Duodenal mucosa (tissue), 2 donors: Measurements from ENCODE around the gene SLC22A31.
A peak's percentile ranks its signal among the peaks of the same experiment; 100 is the strongest.
"Not testable (repeated sequence)": the region's sequence is repeated elsewhere in the genome, so short reads cannot be mapped to it uniquely, and the experiment has no call there.

Source experiments
- H3K27ac ChIP-seq: one replicate; pipeline ENCODE4 v1.7.0; 2013; ENCODE audit warnings: low read depth, low read length
- H3K27me3 ChIP-seq, 2 donors: one replicate each; pipeline ENCODE4 v1.7.0; 2013; ENCODE audit warnings: low read length in 2 of 2, control low read depth in 1 of 2; ENCODE audit not compliant: insufficient read depth in 2 of 2, control insufficient read depth in 1 of 2
- H3K36me3 ChIP-seq, 2 donors: one replicate each; pipeline ENCODE4 v1.7.0; 2013; ENCODE audit warnings: low read length in 2 of 2, control low read depth in 1 of 2; ENCODE audit not compliant: insufficient read depth in 2 of 2, control insufficient read depth in 1 of 2
- H3K4me1 ChIP-seq, 2 donors: one replicate each; pipeline ENCODE4 v1.7.0; 2013; ENCODE audit warnings: low read length in 2 of 2, control low read depth in 1 of 2; ENCODE audit not compliant: insufficient read depth in 2 of 2, control insufficient read depth in 1 of 2
- H3K4me3 ChIP-seq, 2 donors: one replicate each; pipeline ENCODE4 v1.7.0; 2013; ENCODE audit warnings: low read length in 2 of 2, low read depth in 1 of 2
- H3K9ac ChIP-seq, 2 donors: one replicate each; pipeline ENCODE4 v1.7.0; 2013; ENCODE audit warnings: low read length in 2 of 2, low read depth in 1 of 2
- H3K9me3 ChIP-seq, 2 donors: one replicate each; pipeline ENCODE4 v1.7.0; 2013; ENCODE audit warnings: low read length in 2 of 2, control low read depth in 1 of 2; ENCODE audit not compliant: control insufficient read depth in 1 of 2

The SLC22A31 gene

DNA sequence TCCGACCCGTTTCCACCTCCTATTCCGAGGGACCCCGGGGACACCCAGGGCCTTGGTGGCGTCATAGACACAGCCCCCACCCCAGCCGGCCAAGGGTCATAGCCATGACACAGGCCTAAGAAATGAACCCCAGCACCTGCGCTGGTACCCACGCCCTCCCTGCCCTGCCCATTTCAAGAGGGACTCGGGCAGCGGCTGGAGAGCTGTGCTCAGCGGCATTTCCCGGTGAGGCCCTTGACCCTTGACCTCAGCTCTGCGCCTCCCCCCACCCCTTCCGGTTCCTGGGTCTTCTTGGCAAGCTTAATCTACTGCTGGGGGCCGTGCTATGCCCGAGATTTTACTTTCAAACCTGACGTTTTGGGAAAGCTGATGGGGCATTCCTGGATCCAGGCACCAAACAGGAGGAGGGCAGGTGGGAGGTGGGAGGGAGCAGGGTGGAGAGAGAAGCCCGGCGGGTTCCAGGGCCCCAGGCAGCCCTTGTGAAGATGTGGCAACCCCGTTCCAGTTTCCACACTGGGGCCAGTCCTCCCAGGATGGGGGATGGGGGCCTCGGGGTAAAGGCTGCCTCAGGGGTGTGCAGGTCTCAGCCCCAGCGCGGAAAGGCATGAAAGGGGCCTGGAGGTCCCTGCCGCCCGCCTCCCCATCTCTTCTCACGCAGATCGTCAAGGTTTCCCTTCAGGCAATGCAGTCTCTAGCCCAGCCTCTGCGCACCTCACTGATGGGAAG is at the start of gene SLC22A31:
TSS of gene SLC22A31 (minus strand) at position 414 of the 726 bp plus-strand sequence. CDS start at position 378, 36 bp downstream.
- Histone ChIP-seq H3K4me3 (no peak within 1 kb of the TSS), H3K36me3 (no peaks in the 10 kb centered on the region), H3K9ac (no peak within 1 kb of the TSS), H3K27me3 (peaks cover 33 to 44% of the 10 kb centered on the region in 2 donors), H3K4me1 (peaks cover 9 to 14% of the 10 kb centered on the region in 2 donors), H3K27ac (no peak within 1 kb of the TSS), H3K9me3 (no peaks in the 10 kb centered on the region)

DNA sequence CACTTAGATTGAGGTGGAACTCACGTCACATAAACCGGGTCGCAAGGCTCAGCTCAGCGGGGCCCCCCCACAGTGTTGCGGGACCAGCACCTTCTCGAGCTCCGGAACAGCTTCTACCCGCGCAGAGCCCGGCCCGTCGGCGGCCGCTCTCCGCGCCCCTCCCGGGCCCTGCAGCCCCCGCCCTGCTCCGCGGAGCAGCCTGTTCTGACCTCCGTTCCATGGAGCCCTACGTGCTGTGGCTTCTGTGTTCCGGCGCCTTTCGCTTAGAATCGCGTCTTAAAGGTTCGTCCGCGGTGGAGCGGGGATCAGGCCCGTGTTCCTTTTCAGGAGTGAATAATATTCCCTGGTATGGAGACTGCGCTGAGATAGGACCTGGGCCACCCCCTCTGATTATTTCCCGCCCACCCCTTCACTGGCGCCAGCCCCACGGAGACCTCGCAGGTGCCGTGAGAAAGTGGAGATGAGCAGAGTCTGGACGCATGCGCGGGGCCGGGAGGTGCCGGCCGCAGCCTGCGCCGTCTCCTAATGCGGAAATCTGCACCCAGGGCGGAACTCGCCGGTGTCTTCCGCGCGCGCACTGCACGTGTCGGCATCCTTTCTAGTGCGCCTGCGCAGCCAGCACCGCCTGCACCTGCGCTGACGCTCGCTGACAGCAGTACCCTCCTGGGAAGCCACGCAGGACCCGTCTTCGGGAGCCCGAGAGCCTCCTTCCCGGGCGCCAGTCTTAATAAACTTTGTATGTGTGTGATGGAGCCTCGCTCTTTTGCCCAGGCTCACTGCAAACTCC is 48.1 kb upstream of the SLC22A31 start:
- Histone ChIP-seq H3K27ac (no peak overlapping the region), H3K4me1 (peaks cover 0 to 4% of the 10 kb centered on the region in 2 donors), H3K9ac (no peak overlapping the region), H3K9me3 (no peaks in the 10 kb centered on the region), H3K4me3 (peak overlapping the region in 1 of 2 donors; percentile 55), H3K36me3 (no peaks in the 10 kb centered on the region), H3K27me3 (no peaks in the 10 kb centered on the region)

DNA sequence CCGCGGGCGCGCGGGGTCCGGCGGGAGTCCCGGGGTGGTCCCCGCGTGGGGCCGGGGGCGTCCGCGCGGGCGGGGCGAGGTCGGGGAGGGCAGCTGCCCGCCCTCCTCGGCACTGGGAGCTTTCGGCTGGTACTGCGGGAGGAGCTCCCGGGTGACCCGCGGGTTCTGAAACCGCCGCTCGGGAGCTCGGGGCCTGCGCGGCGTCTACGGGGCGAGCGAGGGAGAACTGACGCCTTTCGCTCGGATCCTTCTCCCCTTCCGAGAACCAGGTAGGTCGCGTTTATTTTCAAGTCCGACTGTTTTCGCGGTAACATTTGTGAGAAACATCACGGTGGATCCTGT is 47.4 kb upstream of the SLC22A31 start:
- H3K4me3 ChIP-seq, result peak overlapping the region; percentile 35 to 55
- not testable (repeated sequence) for H3K4me1 ChIP-seq, H3K36me3 ChIP-seq, H3K9ac ChIP-seq, H3K9me3 ChIP-seq, H3K27ac ChIP-seq, H3K27me3 ChIP-seq

DNA sequence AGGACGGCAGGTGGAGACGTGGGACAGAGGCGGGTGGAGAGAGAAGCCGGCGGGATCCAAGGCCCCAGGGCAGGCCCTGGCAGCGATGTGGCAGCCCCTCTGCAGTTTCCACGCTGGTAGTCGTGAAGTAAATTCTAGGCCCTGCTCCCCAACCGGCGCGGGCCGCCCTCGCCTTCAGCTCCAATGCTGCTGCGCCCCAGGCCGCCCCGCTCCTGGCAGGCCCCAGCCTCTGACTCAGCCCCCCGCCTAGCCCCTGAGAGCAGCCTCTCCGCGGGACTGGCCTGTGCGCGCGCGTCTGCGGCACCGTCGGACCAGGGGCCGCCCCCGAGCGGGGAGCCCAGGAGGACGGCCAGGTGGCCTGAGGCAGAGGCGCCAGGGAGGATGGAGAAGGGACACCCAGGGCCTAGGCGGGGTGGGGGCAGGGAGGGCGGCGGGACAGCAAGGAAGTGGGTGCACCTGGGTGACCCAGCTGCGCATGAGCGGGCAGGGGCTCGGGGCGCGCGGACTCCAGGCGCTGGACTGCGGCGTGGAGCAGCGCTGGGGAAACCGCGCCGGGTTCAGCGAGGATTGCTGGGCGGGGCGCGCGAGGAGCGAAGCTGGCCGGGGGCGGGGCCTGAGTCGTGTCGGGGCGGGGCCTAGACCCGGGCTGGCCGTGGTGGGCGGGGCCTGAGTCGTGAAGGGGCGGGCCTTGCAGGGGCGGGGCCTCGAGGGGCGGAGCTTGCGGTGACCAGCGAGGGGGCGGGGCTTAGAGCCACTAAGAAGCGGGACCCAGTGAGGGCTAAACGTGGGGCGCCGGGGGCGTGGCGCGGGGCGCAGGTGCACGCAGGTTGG is 46.8 kb upstream of the SLC22A31 start:
- peak overlapping the region; percentile 22 to 55 for H3K4me3 ChIP-seq
- no peaks in the 10 kb centered on the region for H3K9me3 ChIP-seq
- no peaks in the 10 kb centered on the region for H3K27me3 ChIP-seq
- H3K27ac ChIP-seq, result no peak overlapping the region
- H3K4me1 ChIP-seq, result peaks cover 0 to 4% of the 10 kb centered on the region in 2 donors
- no peak overlapping the region for H3K9ac ChIP-seq
- no peaks in the 10 kb centered on the region for H3K36me3 ChIP-seq

DNA sequence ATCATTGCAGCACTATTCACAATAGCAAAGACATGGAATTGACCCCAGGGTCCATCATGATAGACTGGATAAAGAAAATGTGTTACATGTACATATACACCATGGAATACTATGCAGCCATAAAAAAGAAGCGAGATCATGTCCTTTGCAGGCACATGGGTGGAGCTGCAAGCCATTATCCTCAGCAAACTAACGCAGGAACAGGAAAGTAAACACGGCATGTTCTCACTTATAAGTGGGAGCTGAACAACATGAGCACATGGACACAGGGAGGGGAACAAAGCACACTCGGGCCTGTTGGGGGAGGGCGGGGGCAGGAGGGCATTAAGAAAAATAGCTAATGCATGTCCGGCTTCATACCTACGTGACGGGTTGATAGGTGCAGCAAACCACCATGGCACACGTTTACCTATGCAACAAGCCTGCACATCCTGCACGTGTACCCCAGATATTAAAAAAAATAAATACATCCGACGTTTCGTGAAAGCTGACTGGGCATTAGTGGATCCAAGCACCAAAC is 46.1 kb upstream of the SLC22A31 start:
- Histone ChIP-seq H3K9ac (no peak overlapping the region), H3K4me1 (peaks cover 0 to 8% of the 10 kb centered on the region in 2 donors), H3K4me3 (peak overlapping the region; percentile 22 to 43), H3K36me3 (no peaks in the 10 kb centered on the region), H3K9me3 (no peaks in the 10 kb centered on the region), H3K27ac (no peak overlapping the region), H3K27me3 (no peaks in the 10 kb centered on the region)

DNA sequence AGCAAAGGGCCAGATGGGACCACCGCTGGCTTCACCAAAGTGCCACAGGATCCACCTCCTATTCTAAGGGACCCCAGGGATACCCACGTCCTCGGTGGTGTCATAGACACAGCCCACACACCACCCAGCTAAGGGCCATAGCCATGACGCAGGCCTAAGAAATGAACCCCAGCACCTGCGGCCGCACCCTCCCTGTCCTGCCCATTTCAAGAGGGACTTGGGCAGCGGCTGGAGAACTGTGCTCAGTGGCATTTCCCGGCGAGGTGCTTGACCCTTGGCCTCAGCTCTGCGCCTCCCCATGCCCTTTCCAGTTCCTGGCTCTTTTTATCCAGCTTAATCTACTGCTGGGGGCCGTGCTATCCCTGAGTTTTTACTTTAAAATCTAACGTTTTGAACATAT is 44.4 kb upstream of the SLC22A31 start:
- Histone ChIP-seq H3K27ac (no peak overlapping the region), H3K4me3 (no peak overlapping the region), H3K4me1 (peaks cover 0 to 10% of the 10 kb centered on the region in 2 donors), H3K9ac (no peak overlapping the region), H3K36me3 (no peaks in the 10 kb centered on the region), H3K9me3 (no peaks in the 10 kb centered on the region), H3K27me3 (no peaks in the 10 kb centered on the region)

DNA sequence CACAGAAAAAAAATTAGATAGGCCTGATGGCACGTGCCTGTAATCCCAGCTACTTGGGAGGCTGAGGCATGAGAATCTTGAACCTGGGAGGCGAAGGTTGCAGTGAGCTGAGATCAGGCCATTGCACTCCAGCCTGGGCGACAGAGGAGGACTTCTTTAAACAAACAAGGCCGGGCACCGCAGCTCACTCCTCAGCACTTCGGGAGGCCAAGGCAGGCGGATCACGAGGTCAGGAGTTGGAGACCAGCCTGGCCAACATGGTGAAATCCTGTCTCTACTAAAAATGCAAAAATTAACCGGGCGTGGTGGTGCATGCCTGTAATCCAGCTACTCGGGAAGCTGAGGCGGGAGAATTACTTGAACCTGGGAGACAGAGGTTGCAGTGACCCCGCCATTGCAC is 43.9 kb upstream of the SLC22A31 start:
- H3K27ac ChIP-seq, H3K9me3 ChIP-seq, H3K4me3 ChIP-seq, H3K27me3 ChIP-seq, H3K4me1 ChIP-seq, H3K9ac ChIP-seq, H3K36me3 ChIP-seq: not testable (repeated sequence)

DNA sequence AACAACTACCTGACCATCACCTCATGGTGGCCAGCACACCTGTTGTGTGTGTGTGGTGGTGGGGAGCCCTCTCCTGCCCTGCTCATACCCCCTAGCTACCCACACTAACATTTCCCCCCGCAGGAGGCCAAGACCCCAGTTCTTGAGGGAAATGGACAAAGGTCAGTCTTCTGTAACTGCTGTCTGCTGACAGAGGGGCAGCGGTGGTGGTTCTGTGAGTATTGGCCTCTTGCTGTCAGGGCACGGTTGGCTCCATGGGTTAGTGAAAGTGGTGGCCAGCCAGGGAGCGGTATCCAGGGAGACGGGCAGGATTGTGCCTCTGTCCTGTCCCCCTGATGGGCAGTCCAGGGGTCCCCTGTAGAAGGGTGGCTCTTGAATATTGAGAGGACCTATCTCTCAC is 43.3 kb upstream of the SLC22A31 start:
- H3K9me3 ChIP-seq, result no peaks in the 10 kb centered on the region
- no peaks in the 10 kb centered on the region for H3K36me3 ChIP-seq
- H3K27ac ChIP-seq, result no peak overlapping the region
- H3K4me3 ChIP-seq, result no peak overlapping the region
- no peak overlapping the region for H3K9ac ChIP-seq
- H3K4me1 ChIP-seq, result peaks cover 0 to 10% of the 10 kb centered on the region in 2 donors
- no peaks in the 10 kb centered on the region for H3K27me3 ChIP-seq

DNA sequence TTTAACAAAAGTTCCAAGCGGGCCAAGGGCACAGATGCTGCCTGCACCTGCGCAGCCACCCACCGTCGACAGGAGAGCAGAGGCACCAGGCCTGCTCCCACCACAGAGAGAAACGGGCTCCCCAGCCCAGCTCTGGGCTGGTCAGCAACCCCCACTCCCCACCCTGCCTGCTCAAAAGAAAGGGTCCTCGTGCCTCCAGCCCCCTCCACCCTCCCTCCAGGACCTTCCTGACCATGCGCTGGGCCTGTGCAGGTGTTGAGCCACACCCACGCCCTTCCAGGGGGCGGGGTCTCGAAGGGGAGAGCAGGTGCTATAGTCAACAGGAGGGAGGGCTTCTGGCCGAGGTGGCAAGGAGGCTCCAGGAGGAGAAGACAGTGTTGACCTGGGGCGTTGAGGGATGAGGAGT is 42.5 kb upstream of the SLC22A31 start:
- Histone ChIP-seq H3K9ac (no peak overlapping the region), H3K27me3 (no peaks in the 10 kb centered on the region), H3K4me3 (no peak overlapping the region), H3K9me3 (no peaks in the 10 kb centered on the region), H3K36me3 (no peaks in the 10 kb centered on the region), H3K4me1 (peaks cover 0 to 10% of the 10 kb centered on the region in 2 donors), H3K27ac (no peak overlapping the region)
